CD4-positive, alpha-beta T cell treated with Interleukin-17A for 4 hours (primary cell): ENCODE results near the gene PBLD.
A peak's percentile ranks its signal among the peaks of the same experiment; 100 is the strongest.

ENCODE experiments used
- DNase-seq: peaks from one replicate; pipeline ENCODE4 v3.0.0-alpha.2; 2020; ENCODE audit warnings: mixed read lengths

The PBLD gene

DNA sequence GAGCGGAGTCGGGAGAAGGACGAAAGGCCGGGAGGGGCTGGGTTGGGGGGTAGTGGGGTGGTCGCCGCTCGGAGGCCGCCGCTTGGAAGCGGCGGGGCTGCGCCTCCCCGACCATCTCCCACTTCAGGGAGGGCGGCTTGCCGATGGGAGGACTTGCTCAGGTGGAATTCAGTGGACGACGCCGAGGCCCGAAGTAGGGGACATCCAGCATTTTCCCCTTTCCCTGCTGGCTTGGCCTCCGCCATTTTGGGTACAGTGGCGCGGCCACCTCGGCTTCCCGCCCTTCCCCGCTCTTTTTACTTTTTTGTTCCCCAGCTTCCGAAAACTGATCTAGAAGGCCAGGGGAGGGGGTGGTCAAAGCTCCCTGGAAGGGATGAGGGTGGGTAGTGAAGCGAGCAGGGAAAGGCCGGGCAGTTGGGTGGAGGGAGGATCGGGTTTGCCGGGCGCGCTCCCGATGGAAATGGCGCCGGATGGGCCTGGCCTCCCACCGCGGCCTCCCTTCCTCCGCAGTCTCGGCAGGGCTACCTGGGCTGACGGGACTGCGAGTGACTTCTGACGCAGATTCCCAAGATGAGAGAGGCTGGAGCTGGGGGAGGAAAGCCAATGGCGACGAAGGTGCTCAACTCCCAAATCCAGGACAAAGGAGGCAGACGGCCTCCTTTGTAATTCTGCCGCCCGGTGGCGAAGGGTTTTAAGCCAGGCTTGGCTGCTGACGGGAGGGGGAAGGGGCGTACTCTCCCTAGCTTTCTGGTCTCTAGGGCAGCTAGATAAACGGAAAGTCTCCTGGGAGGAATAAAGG is at the start of gene PBLD:
Gene PBLD (minus strand): TSS at position 670 of the 799 bp plus-strand sequence. CDS start 26,084 bp downstream, outside the sequence.
- peak; percentile 67 for DNase-seq

DNA sequence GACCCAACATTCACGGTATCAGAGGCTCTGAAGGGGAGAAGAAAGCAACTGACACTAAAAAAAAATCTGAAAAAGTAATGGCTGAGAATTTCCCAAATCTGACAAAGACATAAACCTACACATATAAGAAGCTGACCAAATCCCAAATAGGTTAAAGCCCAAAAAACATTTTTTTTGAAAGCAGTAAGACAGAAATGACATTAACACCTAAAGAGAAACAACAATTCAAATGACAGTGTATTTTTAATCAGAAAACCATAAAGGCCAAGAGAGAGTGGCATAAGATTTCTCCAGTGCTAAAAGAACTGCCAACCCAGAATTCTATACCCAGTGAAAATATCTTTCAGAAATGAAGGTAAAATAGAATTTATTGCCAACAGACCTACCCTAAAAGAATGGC is 38.9 kb upstream of the PBLD start:
- DNase-seq: no peak

DNA sequence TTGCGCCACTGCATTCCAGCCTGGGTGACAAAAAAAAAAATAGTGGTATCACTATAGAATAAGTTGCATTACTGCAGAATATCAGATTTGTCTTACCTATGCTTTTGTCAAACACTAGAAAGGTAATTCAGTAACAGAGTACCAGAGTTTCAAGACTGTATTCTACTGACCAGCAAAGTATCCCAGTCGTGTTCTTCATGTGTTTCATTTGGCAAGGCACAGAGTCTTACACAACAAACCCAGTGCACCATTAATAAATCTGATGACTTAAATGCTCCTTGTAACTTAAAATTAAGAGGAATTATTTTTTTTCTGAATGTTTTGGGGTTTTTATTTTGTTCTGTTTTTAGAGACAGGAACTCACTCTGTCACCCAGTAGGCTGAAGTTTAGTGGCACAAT is 34.4 kb upstream of the PBLD start:
- no peak for DNase-seq

DNA sequence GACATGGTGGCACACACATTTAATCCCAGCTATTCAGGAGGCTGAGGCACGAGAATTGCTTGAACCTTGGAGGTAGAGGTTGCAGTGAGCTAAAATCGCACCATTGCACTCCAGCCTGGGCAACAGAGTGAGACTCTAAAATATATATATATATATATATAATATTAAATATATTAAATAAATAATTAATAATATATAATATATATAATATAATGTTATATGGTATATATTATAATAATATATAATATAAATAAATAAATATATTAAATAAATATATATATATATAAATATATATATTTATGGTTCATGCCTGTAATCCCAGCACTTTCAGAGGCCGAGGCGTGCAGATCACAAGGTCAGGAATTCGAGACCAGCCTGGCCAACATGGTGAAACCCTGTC is 33.9 kb upstream of the PBLD start:
- DNase-seq: no peak

DNA sequence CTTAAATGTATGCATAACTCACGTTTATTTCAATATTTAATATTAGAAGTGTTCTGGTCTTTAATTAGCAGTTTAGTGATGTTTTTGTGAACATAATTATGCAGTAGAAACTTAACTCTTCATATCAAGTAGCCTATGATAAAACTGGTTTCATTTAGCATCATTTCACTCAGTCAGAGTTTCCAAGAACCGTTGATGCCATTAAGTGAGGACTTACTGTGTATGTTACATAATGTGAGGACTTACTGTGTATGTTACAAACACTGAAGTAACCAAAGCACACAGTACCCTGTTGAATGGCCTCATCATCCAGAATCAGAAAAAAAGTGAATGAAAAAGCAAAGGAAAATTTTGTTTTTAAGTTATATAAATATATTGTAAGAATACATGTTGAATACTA is 32.9 kb upstream of the PBLD start:
- DNase-seq: no peak

DNA sequence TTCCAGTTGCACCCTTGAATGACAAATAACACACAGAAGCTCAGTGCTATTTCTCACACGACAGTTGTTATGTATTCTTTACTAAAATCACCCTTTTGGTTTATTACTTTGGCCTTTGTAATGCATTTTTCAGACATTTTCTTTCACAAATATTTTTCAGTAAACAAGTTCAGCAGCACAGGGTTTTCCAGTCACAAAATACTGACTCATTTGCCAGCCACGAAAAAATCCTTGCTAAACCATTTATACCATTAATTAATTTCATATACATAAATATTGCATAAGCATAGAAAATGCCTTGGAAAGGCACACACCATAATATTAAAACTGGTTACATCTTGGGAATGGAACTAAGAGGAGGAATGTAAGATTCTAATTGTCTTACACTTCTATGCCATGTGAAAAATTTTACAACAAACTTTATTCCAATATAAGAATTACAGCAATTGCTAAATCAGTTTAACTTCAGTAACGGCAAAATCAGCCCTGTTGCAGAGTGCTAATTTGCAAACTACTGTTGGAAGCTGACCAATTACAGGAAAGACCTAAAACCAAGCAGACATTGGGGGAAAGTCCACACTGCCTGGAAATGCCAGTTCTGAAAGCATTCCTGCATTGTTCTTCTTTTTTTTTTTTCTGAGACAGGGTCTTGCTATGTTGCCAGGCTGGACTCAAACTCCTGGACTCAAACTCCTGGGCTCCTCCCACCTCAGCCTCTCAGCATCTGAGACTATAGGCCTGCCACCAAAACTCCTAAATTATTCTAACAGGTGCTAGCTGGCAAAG is 31.6 kb upstream of the PBLD start:
- DNase-seq: no peak

DNA sequence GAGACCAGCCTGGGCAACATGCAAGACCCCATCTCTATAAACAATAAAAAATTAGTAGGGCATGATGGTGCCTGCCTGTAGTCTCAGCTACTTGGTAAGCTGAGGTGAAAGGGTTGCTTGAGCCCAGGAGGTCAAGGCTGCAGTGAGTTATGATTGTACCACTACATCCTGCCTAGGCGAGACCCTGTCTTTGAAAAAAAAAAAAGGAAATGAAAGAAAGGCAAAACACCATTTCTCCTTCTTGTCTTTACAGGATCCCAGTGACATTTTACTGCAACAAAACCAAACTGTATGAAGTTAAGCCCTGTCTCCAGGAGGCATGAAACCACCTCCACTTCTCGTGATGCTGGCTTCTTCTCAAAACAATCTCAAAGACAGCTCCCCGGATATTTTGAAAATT is 29.9 kb upstream of the PBLD start:
- DNase-seq: no peak

DNA sequence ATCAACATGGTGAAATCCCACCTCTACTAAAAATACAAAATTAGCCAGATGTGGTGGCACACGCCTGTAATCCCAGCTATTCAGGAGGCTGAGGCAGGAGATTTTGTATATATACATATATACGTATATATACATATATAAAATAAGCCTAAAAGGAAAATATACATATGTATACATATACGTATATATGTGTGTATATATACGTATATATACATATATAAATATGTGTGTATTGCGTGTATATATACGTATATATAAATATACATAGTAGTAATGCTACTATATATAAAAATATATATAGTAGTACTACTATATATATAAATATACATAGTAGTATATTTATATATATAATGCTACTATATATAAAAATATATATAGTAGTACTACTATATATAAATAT is 26.5 kb upstream of the PBLD start:
- DNase-seq: no peak

DNA sequence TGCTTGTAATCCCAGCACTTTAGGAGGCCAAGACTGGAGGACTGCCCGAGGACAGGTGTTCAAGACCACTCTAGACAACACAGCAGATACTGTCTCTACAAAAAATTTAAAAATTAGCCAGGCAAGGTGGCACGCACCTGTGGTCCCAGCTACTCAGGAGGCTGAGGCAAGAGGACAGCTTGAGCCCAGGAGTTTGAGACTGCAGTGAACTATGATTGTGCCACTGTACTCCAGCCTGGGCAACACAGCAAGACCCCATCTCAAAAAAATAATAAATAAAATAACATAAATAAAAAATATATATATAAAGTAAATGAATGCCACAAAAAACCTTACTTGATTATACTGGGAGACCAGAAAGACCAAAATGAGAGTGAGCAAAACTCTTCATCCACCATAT is 20.8 kb upstream of the PBLD start:
- no peak for DNase-seq

DNA sequence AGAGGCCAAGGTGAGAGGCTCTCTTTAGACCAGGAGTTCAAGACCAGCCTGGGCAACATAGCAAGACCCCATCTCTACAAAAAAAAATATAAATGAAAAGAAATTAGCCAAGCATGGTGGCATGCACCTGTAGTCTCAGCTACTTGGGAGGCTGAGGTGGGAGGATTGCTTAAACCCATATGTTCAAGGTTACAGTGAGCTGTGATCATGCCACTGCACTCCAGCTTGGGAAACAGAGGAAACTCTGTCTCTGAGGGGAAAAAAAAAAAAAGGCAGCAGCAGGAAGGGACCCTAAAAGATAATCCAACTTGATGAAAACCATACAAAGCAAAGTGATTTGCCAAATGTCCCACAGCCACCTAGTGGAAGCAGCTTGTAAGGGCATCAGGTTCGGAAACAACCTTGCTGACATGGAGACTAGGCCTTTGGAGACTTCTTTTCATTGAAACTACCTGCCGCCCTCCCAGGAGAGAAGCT is 15.6 kb upstream of the PBLD start:
- peak; percentile 58 for DNase-seq

DNA sequence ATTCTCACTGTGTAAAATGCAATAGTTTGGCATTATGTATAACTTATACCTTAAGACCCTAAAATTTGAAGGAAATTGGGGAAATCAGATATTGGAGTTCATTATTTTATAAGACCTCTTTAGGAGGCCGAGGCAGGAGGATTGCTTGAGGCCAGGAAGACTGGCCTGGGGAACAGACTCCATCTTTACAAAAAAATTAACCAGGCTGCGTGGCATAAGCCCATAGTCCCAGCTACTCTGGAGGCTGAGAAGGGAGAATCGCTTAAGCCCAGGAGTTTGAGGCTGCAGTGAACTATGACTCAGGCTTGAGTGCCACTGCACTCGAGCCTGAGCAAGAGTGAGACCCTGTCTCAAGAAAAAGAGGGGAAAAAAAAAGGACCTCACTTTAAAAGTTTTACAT is 14.0 kb upstream of the PBLD start:
- no peak for DNase-seq

DNA sequence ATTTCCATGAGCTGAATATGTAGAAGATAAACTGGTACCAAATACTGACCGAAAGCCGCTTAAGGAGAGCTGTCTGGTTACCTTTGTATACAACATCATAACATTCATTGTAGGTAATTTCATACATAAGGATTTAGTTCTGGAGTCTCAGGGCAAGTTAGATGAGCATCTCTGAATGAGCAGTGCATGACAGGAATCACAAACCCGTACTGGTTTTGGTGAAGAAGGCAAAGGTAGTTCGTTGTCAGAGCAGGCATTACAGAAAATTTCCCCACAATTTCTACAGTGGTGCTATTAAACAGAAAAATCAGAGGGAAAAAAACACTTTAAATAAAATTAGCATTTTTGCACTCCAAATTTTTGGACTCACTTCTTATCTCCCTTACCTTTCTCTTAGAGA is 12.9 kb upstream of the PBLD start:
- no peak for DNase-seq

DNA sequence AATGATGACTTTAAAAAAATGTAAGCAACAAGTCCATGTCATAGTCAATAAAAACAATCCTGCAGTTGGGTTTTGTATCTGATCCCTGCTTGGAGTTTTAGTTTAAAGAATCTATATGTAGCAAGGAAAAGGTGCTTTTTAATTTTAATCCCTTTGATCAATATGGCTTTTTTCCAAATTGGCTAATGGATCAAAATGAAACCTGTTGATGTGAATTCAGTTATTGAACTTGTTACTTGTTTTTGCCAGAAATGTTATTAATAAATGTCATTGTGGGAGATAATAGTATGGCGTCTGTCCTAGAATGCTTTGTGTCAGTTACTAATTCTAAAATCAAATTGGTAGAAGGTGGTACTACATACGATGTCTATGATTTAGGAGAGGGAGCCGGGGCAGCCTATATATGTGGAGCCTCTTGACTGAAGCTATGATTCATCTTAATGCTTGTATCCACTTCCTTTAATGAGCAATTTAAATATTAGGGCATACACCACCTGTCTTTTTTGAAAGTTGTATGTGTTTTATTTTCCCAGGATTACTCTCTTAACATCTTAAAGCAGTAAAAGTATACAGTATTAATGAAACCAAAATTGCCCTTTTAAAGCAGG is 10.3 kb upstream of the PBLD start:
- DNase-seq: no peak

DNA sequence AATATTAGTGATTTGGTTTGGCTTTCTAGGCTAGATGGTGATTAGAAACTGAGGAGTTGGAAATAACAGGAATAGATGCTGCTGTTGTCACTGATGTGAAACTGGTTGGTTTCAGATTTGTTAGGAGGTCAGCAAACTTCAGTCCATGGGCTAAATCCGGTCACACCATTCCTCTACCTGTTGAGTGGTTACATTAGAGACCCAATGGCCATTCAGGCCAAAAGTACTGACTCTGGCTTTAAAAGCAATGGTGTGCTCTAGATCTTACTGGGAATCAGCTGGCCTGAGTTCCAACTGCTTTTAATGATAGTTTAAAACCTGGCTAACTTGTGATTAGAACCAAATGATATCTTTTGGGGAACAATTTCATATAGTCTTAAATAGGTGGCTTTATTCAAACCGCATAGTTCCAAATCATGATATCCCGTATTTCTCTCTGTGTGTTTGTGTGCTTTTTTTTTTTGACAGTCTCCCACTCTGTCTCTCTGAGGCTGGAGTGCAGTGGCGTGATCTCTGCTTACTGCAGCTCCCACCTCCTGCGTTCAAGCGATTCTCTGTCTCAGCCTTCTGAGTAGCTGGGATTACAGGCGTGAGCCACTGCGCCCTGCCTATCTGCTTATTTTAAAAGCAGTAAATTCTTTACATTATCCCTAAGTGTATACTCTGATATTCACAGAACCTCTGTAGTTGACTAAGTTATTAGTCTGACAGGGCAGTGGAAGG is 7.8 kb upstream of the PBLD start:
- no peak for DNase-seq

DNA sequence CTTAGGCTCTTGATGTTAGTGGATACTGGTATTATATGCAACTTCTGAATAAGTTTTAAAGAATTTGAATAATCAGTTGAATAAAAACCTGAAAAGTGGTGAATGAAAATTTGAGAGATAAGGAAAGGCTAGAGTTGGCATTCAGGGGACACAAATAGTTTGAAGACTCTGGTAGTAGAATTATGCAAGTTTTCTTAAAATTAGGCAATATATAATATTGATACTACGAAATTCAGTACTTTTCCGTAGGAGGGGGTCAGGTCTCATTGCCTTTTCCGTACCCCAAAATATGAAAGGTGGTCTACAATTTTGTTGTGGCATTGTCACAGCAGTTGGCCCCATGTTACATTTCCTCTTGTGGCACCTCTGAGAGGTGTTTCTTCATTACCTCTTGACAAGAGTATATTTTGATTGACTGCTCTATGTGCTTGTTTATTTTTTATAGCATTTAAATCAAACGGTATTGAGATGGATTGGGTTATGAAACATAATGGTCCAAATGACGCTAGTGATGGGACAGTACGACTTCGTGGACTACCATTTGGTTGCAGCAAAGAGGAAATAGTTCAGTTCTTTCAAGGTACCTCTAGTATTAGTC is 4.1 kb upstream of the PBLD start:
- DNase-seq: no peak

DNA sequence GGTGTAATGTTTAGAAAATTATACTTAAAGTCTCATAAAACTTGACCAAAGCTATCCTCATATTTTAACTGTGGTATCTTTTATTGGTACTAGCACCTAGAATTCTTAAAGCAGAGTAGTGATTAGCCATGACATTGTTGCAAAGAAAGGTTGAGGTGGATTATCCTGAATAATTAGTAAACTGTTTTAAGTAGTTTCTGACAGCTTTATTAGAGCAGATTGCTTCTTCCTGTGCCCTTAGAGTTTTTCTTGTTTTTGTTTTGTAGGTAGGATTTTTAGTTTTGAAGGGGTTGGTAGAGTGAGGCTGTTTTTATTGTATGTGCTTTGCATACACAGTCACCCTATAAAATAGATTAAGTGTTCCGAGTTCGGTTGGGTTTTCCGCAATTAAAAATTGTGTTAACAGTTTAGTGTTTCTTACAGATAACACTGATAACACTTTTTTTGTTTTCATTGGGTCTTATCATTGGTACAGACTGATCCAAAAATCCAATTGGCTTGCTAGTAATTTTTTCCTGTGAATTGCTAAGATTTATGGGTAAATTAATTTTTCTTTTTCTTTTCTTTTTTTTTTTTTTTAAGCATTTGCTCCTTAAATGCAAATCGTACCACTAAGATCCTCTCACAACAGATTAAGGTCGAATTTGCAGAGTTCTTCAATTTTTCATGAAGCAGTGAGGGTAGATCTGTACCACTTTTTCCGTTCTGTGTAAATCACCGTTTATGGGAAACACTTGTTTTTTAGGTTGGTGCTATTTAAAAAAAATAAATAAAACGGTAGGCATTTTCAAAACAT is 2.1 kb upstream of the PBLD start:
- DNase-seq: no peak

DNA sequence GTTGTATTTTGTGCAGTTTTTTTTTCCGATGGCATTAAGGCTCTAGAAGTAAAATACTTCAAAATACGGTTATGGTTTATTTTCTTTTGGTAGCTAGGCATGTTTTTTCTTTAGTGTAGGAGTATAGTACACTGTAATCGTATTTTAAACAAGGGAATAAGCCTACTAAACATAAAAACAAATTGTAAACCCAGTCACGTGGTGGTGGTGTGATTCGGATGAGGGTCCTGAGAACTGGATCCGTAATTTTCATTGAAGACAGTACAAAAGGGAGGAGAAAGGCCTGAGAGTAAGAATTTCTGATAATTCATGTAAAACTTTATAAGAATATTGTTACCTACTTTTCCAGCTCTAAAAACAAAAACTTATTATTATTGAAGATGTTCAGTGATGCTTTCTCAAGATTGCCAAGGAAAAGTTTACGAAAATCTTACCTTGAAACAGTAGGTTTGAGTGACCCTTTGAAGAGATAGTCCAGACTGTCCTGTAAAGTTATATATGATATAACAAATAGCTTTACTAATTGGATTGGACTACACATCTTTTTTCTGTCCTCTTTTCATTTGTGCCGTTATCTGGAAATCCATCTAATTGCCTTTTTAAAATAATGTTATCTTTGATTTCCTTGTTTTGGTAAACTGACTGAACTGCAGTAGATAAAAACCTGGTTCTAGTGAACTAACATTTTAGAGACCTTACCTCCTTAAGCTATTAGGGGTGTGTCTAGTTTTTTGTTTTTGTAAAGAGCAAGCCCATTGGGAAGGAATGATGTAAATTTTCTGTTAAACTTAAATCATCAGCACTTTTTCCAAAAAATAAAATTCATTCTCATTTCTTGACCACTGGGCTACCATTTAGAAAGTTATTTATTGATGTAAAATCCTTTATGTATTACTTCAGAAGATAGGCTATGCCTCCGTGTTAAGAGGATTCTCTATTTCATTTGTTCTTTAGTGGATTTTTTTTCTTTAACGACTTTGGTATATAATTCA is 1.0 kb upstream of the PBLD start:
- no peak for DNase-seq

DNA sequence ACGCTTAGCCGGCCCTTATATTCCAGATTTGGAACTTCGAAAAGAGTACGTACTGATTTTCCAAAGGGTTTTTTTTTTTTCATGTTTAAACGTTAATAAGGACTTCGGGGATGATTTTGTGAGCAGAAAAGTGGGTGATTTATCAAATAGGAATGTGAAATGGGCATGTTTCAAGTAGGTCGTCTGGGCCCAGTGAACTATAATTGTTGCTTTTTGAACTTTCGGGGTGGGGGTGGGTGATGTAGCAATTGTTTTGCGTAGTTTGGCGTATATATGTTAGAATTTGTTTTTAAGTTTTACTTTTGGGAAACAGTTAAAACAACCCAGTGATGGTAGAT is 299 bp upstream of the PBLD start:
- no peak for DNase-seq

DNA sequence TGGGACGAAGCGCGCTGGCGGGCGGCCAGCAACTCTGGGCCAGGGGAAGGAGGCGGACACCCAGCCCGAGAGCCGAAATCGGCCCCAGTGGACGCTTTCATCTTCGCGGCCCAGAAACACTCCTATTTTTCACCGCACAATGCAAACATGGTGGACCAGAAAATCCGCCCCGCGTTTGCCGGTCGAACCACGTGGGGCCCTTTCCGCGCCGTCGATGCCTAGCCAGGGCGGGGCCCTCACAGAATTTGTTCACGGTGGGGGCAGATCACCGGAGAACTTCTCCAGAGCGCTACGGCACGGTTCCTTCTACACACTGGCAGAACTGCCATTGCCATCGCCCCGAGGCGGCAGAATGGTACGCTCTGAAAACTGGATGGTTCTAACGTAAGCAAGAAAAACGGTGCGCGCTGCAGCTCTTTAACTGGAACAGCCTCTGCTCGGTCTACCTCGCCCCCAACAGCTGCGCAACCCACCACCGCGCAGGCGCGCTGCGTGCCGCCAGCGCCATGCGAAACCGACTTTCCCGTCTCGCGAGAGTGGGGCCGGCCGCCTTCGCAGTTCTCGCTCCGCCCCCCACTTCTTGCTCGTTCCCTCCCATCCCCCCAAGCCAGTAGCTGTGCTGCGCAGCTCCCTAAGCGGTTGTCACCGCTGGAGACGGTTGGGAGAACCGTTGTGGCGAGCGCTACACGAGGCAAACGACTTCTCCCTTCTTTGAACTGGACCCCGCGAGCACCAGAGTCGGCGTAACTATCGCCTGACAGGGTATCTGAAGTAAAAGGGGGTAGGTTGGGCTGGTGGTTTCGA is 1.1 kb downstream of the PBLD start, which contains the start of gene HNRNPH3:
Gene HNRNPH3 (plus strand): TSS at position 610 of the 804 bp plus-strand sequence. CDS start 5,158 bp downstream, outside the sequence.
- peak; percentile 99 for DNase-seq
